Suppressor macrophage (primary cell): ENCODE measurements around the gene NSRP1.
"Not testable (repeated sequence)": the region's sequence is repeated elsewhere in the genome, so short reads cannot be mapped to it uniquely, and the experiment has no call there.

Experiments used
- DNase-seq, 4 experiments: peaks; one replicate each; pipeline ENCODE4 v3.0.0-alpha.2; 2020 to 2022
- total RNA-seq, 17 experiments: gene quantifications; one replicate each; lab custom pipeline; 2026; ENCODE audit warnings: mixed read lengths in 6 of 17, inconsistent platforms in 3 of 17; lab: John Stamatoyannopoulos, UW

The NSRP1 gene
- total RNA-seq = 9.0 to 25.0 (median 17.7) reads per million in 17 experiments

DNA sequence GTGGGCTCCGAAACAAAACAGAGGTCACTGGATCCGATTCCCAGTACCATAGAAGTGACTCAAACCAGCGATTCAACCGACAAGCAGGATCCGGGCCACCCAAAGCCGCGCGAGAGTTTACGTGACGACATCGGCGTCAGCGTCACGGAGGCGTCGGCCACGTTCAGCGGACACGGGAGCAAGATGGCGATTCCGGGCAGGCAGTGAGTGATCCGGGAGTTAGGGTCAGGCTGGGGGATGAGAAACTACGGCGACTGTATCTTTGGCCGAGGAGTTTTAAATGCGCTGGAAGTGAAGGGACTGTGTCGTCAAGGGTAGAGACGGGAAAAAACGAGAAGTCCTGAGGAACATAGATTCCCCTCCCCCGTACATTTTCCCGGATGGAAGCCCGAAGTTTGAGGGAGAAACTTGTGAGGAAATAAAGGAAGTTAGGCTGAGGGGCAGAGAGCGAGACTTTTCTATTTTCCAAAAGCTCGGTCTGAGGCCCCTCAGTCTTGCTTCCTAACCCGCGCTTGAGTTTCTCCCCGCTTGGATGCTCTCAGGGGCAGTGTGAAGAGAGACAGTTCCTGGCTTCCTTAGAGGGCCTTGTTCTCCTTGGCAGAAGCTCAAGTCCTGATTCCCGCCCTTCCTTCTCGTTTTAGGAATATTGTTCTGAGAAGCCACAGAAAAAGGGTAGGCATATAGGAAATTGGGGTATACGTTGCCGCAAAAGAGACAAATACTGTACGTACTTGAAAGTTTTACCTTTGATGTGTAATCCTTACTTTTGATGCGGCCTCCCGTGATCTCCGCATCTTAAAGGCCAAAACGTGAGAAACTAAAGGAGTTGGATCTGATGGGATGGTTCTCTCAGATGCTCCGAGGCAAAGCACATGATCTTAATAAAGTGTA is at the start of gene NSRP1:
NSRP1 (plus strand) TSS at position 156 of the 891 bp plus-strand sequence; CDS start at position 184, 28 bp downstream.
- peak; percentile 97 to 98 (median 98) for DNase-seq

DNA sequence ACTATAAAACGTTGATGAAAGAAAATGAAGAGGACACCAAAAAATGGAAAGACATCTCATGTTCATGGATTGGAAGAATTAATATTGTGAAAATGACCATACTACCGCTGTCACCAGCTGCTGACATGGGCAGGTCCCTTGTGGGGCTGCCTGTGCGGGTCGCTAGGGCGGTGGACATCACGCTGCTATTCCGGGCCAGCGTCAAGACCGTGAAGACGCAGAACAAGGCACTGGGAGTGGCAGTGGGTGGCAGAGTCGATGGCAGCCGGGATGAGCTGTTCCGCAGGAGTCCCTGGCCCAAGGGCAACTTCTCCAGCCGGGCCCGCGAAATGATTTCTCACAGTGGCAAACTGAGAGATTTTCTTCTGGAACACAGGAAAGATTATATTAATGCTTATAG is 48.2 kb upstream of the NSRP1 start:
- no peak for DNase-seq

- no peak for DNase-seq
These were observed 42.4 kb upstream of the NSRP1 start for GRCh38 chr17:30074254-30074653.

DNA sequence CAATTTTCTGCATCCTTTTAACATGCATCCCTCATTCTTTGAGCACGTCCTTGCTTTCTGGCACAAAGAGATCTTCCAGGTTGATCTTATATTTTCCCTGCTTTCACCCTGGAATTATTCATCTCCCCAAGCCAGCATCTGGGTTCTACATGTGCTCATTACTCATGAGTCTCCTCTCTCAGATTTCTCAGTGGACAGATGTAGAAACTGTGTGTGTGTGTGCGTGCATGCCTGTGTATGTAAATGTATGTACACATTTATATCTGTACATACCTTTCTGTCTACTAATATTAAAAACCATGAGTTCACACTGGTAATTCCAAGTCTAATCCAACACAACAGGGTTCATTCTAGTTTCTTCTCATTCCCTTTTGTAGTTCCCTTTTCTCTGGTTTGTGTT is 41.9 kb upstream of the NSRP1 start:
- no peak for DNase-seq

- DNase-seq = no peak
These were observed 33.8 kb upstream of the NSRP1 start for GRCh38 chr17:30082773-30083172.

DNA sequence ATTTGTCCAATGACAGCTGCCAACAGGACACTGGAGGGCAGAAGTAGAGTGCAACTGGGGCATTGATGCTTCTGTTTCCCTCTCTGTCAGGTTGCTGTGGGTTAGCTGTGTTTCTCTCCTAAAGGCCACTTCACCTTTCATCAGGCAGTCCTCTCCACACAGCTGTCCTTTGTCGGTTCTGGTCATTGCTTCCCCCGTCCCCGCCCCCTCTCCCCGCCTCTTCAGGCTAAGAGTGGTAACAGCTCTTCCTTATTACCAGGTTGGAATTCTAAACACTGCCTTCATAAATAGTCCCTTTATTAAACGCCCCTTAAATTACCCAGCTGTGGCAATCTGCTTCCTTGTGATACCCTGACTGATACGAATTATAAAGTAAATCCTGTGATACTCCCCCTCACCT is 31.8 kb upstream of the NSRP1 start:
- peak in 1 of 4 experiments; percentile 11 for DNase-seq

- peak in 1 of 4 experiments; percentile 14 for DNase-seq
These were observed 29.7 kb upstream of the NSRP1 start for GRCh38 chr17:30086896-30087295.

GRCh38 chr17:30087431-30087830 is 29.2 kb upstream of the NSRP1 start:
- not testable (repeated sequence) for DNase-seq

- DNase-seq = no peak
These were observed 25.4 kb upstream of the NSRP1 start for GRCh38 chr17:30091121-30091670.

GRCh38 chr17:30091771-30092170 is 24.8 kb upstream of the NSRP1 start:
- no peak for DNase-seq

DNA sequence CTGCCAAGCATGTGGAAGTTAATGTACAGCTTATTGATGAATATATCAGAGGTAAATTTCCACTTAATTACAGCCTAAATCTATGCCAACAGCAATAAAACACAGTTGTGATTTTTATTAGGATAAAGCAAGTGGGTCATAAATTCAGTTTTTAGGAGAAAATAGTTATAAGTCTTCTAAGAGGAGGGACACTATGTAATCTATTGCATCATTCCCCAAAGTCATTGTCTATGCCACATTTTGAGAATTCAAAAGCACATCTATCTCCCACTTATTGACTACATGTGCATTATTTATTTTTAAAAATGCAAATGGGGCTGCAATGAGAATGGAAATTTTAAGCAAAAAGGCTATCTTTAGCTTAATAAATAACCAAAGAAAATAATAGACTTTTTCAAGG is 23.7 kb upstream of the NSRP1 start:
- no peak for DNase-seq

DNA sequence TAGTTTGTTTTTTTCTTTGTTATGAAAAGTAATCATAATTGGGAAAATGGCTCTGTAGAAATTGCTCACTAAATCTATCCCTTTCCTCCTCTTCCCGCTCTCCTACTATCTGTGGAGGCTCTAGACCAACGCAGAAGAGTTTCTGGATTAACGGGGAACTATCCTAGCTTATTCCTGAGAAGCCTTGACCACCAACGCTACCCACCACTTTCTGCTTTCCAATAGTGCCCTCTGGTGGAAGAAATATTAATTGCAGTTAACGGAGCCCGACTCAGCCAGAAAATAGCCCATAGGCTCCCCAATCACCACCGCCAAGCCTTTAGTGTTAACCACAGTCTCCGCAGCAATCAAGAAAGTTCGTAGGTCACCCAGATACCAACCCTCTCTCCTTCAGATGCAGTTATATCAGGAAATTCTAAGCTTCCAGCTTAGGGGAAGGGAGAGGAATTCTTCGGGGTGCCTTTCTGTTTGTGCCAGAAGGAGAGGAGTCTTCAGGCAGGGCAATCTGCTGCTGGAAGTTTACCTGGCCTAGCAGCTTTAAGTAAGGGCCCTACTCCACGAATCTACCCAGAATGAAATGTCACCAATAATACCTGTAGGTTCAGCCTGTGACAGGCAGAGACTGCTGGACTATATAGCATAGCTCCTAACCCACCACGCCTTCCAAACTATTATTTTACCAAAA is 23.0 kb upstream of the NSRP1 start:
- DNase-seq = peak; percentile 65 to 86 (median 72)

DNA sequence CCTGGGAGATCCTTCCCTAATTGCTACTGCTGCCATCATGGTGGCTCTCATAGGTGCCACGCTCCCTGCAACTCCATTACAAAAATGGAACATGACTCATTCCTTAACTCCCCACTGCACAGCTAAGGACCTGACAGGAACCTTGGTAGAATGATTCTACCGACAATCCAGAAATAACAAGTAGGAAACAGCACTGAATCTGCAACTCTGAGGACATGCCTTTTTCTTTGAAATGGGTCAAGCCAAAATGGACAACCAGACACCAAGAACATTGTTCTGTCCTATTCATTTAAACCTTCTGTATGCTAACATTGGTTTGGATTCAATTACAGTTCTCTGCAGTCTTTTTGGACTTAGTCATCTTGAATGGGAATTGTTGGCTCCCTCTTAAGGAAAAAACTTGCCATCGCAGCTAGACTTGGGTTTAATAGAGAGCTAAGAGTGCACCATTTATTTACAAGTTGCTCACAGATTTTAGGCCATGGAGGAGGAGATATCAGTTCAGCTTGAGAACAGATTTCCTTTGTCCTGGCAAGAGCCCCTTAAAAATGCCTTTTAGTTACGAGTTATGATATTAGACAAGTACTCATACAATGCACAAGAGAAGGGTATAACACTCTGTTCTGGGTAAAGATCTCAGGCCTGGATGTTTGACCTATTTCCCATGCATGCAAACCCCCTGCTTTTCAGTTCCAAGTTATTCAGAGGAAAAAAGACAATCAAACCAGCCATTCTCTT is 20.9 kb upstream of the NSRP1 start:
- DNase-seq = peak; percentile 46 to 66 (median 56)

- DNase-seq = peak in 2 of 4 experiments; percentile 15 to 18
These were observed 14.8 kb upstream of the NSRP1 start for GRCh38 chr17:30101686-30102390.

DNA sequence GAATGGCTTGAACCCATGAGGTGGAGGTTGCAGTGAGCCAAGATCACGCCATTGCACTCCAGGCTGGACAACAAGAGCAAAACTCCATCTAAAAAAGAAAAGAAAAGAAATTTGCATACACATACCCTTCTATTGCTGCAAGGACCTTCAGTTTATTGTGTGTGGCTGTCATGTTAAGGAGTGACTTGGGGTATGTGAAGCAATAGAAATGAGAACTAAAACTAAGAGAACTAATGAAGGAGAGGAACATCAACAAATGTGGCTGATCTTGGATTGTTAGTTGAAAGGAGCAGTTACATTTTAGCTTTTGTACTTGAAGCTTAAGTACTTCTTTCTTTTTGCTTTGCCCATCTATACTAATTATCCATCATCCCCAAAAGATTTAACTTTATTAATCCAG is 12.7 kb upstream of the NSRP1 start:
- peak in 3 of 4 experiments; percentile 8 to 54 (median 47) for DNase-seq

GRCh38 chr17:30104575-30105339 is 11.9 kb upstream of the NSRP1 start:
- peak; percentile 95 to 99 (median 97) for DNase-seq

DNA sequence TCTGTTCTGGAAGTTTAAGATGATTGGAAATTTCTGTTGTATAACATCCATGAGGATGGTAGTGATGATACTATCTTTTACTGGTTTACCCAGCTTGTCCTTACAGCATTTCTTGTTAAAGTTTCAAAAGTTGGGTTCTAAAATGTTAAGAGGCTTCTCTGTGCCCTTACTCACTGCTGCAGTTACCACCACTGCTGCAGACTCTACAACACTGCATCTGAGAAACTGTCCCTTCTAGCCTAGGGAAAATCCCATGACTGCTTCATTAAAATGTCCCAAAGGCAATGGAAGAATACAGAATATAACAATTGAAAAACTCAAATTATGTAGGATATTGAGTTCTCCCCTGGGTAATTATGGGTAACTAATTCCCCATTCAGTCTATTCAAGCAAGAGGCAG is 3.8 kb upstream of the NSRP1 start:
- no peak for DNase-seq

- peak in 2 of 4 experiments; percentile 11 to 24 for DNase-seq
These were observed 3.4 kb upstream of the NSRP1 start for GRCh38 chr17:30113213-30113612.

DNA sequence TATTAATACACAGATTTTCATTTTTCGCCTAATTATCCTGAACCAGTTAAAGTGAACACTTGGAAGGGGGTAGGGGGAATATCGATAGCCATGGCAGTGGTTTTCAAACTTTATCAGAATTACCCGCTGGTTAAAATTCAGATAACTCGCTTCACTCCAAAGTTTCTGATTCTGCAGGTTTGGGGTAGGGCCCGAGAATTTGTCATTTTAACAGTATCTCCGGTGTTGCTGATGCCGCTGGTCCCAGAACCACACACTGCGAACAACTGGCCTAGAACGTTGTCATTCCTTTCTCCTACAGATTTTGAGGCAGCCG is 313 bp upstream of the NSRP1 start:
- no peak for DNase-seq

GRCh38 chr17:30117675-30118081 is 1.1 kb downstream of the NSRP1 start:
- DNase-seq = peak in 2 of 4 experiments; percentile 3 to 8

DNA sequence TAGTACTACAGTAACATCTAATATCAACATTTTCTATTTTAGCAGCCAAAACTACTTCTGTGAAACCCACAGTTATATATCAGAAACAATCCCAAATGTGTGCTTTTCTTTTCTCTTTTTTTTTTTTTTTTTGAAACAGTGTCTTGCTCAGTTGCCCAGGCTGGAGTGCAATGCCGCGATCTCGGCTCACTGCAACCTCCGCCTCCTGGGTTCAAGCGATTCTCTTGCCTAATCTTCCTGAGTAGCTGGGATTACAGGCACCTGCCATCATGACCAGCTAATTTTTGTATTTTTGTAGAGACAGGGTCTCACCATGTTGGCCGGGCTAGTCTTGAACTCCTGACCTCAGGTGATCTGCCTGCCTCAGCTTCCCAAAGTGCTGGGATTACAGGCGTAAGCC is 2.0 kb downstream of the NSRP1 start:
- DNase-seq = not testable (repeated sequence)
